HG03097 (cell line): ENCODE results near the gene FSD1.
A peak's percentile ranks its signal among the peaks of the same experiment; 100 is the strongest.
"Not testable (repeated sequence)": the region's sequence is repeated elsewhere in the genome, so short reads cannot be mapped to it uniquely, and the experiment has no call there.

ENCODE experiments used
- ATAC-seq: cut with Tn5 transposase; IDR thresholded peaks from one replicate; pipeline ENCODE4 v1.9.1; 2021; ENCODE audit not compliant: unreplicated experiment, low FRiP score

The FSD1 gene

DNA sequence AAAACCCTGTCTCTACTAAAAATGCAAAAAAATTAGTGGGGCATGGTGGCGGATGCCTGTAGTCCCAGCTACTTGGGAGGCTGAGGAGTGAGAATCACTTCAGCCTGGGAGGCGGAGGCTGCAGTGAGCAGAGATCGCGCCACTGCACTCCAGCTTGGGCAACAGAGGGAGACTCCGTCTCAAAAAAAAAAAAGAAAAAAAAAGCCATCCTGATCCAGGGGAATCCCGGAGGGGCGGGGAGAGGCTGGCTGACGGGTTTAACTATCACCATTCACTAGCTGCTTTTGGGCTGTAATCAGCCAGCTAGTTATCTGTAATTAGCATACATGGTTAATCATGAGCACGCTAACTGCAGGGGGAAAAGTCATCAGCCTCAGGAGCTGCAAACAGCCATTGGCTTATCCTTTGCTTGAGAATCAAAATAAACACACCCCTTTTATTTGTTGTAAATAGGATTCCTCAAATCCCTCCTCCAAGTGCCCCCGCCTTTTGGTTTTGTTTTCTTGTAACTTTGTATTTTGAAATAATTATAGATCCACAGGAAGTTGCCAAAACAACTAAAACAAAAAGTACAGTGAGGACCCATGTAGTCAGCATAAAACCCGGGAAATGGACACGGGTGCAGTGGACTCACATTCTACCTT, 9.6 kb downstream of the FSD1 start:
- ATAC-seq: no peak

DNA sequence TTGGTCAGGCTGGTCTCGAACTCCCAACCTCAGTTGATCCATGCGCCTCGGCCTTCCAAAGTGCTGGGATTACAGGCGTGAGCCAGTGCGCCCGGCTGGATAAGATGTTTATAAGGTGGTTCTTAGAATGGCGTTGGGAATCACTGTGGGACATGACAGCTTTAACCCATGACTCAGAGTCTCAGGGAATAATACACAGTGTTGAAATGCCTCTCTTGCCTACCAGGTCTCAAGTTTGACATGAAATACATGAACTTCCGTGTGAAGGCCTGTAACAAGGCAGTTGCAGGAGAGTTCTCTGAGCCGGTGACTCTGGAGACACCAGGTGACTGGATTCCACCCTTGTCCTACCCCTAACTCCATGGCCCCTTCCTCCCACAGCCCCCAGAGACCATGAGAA, 12.6 kb downstream of the FSD1 start:
- no peak for ATAC-seq

DNA sequence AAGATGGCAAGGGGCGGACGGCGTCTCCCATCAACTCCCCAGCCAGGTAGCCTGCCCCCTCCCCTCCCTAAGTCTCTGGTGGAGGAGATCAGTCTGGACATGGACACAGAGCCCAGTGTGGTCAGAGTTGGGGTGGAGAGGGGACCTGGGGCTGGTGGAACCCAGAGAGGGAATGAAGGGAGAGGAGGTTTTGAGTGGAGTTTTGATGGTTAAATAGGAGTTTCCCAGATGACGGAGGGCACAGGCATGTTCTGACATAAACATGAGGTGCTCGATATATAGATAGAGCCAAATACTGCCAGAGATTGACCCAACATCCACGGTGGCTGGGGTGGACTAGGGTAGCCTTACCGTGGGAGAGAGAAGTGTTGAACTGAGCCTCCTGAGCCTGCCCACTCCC, 14.1 kb downstream of the FSD1 start:
- ATAC-seq: no peak

DNA sequence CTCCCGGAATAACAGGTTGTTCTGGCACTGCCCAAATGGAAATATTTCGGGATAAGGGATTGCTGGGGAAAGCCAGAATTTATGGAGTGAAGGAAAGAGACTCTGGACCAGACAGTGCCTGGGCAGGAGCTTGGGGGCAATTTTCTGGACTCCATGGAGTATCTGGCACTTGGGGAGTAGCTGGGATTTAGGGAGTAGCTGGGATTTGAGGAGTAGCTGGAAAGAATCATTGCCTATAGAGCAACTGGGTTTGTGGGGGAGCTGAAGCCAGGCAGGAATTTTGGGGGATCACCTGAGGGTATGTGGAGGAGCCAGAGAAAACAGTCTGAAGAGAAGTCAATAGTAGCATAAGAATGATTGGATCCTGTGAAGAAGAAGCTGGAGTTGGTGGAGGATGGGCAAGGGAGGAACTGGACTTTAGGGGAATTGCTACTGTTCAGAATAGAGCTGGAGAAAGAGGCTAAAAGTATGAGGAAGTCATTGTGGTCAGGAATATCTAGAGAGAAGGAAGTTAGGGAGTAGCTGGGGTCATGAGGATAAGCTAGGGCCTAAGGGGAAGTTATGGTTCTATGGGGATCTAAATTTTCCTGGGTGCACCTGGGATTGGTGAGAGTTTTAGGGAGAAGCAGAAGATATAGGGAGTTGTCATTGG, 14.8 kb downstream of the FSD1 start:
- ATAC-seq: no peak

DNA sequence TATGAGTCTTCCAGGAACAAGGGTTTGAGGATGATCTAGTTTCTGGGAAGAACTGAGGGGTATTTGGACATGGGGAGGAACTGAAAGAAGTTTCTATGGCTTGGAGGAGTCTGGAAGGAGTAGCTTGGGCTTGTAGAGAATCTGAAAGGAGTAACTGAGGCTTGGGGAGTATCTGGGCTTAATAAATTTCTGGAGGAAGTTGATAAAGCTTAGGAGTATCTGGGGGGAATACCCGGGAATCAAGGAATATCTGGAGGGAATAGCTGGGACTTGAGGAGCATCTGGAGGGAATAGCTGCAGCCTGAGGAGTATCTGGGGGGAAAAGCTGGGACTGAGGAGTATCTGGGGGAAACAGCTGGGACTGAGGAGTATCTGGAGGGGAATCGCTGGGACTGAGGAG, 16.0 kb downstream of the FSD1 start:
- no peak for ATAC-seq

DNA sequence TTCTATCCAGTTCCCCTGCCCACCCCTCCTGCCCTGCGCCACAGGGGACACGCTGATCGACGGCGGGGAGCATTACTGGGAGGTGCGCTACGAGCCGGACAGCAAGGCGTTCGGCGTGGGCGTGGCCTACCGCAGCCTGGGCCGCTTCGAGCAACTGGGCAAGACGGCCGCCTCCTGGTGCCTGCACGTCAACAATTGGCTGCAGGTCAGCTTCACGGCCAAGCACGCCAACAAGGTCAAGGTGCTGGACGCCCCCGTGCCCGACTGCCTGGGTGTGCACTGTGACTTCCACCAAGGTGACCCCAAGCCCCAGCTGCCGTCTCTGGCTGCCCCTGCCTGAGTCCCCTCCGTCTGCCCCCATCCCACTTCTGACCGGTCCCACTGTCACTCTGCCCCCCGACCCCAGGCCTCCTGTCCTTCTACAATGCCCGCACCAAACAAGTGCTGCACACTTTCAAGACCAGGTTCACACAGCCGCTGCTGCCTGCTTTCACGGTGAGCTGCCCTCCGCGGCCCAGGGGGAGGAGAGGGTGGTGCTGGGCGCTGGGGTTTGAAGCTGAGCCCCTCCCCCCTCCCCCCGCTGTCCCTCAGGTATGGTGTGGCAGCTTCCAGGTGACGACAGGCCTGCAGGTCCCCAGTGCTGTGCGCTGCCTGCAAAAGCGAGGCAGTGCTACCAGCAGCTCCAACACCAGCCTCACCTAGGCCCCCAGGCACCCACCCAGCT, 18.7 kb downstream of the FSD1 start:
- ATAC-seq: no peak

DNA sequence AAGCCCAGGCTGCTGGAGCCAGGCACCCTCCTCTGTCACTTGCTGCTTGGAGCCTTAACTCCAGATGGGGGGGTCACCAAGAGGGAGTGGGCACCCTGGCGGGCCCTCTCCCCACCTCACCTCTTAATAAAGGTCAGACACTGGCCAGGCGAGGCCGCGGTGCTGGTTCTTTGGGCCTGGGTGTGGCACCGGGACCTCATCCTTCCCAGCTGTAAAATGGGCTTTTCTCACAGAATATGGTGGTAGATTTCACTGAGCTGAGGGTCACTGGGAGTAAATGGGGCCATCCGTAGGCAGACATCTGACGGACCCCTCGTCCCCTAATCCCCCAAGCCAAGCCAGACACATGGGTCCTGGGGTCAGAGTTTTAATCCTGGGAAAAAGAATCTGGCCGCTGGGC, 19.3 kb downstream of the FSD1 start:
- no peak for ATAC-seq

DNA sequence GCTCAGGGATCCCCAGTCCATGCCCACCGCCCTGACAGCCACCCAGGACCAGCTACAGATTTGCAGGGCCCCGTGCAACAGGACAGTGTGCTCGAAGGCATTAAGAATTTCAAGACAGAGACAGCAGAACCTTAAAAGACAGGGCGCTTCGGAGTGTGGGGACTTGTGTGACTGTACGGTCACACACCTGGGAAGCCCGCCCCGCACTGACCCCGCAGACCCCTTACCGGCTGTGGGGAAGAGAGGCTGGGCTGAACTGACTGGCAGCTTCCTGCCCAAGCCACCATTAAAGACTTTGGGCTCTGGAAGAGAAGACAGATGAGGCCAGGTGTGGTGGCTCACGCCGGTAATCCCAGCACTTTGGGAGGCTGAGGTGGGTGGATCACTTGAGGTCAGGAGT, 19.8 kb downstream of the FSD1 start:
- no peak for ATAC-seq

DNA sequence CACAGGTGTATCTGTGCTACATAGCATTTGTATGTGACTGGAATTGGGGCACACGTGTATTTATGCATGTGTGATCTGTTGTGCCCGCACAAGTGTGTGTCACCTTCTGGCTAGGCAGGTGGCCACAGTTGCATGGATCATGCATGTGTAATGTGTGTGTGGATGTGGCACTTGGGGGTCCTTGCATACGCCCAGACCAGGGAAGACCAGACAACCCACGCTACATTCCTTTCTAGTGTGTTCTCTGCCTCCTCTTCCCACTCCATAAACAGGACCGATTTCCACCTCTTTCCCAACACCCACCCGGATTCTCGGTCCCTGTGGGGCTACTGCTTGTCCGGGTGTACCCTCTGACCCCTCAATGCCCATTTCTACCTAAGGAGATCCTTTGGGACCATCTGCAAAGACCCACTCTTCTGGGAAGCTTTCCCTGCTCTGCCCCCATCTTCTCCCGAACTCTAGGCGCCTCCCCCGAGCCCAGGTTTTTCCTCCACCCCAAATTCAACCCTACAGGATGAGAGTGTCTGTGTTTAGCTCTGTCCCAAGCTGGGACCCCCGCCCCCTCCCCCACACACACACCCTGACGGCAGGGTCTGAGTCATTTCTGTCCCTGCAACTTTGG, 21.9 kb downstream of the FSD1 start:
- ATAC-seq: no peak

DNA sequence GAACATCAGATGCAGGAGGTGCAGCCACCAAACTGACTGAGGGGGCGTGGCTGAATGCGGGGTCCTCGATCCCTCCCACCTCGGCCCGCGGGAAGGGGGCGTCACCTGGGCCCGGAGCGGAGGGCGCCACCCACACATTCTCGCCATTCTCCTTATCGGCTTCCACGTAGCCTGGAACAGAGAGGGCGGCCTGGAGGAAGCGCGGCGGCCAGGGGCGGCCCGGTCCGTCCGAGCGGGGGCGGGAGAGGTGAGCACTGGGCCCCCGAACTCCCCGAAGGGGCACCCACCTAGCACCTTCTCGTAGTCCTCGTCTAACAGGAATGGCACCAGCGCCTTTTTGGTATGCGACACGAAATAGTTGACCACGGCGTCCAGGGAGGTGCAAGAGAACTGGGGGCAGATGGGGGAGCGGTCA, 22.4 kb downstream of the FSD1 start:
- no peak for ATAC-seq

DNA sequence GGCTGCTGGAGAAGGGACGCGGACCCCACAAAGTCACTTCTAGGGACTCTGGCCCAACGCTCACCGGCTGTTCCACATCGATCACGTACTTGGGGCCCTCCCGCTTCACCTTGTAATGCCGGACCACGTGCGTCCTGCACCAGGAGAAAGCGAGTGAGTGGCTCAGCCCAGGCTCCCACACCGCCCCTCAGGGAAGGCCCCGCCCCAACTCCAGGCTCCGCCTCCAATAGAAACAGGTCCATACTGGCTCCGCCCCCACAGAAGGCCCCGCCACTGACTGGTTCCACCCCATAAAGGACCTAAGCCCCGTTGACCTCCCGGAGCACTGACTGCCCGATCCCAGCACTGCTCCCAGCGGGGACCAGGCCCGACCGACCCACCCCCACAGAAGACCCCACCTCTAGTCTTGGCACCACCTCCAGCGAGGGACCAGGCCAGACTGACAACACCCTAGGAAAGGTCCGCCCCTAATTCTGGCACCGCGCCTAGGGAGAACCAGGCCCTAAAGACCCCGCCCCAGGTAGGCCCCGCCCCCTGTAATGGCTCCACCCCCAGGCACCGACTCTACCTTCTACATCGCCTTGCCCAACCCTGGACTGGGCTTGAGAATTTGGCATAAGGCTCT, 23.0 kb downstream of the FSD1 start:
- ATAC-seq: no peak

DNA sequence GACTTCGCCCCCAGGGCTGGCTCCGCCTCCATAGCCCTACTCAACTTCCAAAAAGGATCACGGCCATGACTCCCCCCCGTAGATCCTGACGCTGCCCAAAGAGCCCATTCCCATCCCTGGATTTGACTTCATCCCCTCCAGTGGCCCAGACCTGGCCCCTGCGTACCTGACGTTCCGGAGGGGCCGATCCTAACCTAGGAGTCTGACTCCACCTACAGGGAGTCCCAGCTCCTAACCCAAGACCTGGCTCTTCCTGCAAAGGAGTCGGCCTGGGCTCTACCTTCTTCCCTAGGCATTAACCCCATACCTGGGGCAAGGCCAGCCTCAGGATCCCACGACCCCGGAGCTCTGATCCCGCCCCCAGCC, 23.5 kb downstream of the FSD1 start:
- no peak for ATAC-seq

DNA sequence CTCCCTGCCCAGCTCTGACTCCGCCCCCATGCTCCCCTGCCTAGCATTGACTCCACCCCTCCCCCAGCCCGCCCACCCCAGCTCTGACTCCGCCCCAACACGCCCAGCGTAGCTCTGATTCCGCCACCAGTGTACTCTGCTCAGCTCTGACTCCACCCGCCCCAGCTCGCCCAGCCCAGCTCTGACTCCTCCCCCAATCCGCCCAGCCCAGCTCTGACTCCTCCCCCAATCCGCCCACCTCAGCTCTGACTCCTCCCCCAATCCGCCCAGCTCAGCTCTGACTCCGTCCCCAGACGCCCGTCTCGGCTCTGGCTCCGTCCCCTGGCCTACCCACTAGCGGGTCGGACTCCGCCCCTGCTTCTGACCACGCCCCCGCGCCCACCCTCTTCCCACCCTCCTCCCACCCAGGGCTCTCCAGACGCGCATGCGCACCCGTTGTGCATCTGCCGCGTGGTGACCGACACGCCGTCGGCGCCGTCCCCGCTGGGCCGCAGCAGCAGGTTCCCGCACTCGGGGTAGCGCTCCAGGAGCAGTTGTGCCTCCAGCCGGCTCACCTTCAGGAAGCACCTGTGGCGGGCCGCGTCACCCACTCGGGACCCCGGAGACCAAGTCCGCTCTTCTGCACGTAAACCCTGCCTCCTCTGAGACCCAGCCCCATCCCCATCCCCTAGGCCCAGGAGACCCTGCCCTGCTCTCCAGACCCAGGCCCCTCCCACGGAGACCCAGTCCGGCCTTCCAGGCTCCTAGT, 24.0 kb downstream of the FSD1 start:
- peak; percentile 60 for ATAC-seq

DNA sequence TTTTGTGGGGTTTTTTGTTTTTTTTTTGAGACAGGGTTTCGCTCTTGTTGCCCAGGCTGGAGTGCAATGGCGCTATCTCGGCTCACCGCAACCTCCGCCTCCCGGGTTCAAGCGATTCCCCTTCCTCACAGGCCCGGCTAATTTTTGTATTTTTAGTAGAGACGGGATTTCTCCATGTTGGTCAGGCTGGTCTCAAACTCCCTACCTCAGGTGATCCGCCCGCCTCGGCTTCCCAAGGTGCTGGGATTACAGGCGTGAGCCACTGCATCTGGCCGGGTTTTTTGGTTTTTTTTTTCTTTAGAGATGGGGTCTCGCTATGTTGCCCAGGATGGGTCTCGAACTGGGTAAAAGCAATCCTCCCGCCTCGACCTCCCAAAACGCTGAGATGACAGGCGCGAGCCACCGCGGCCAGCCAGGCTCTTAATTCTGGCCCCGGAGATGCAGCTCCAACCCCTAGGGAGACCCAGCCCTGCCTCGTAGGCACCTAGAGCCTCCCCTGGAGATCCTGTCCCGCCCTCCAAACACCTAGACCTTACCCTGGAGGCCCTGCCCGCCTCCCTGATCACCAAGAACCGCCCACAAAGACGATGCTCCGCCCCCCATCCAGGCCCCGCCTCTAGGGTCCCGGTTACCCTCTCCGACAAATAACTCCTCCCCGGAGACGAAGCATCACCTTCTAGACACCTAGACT, 24.7 kb downstream of the FSD1 start:
- not testable (repeated sequence) for ATAC-seq

DNA sequence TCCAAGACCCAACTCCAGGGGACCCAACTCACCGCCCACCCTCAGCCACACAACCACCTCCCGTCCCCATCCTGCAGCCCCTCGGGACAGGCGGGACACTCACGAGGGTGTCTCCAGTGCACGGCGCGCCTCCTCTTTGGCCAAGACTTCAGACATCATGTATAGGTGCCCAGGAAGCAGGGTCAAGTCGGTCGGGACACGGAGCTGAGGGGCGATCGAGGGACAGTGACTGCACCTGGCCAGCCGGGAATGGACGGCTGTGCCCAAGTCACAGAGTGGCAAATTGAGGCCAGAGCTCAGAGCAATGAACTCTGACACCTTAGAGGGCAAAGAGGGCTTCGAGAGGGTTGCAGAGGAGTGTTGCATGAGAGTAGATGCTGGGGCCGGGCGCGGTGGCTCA, 25.5 kb downstream of the FSD1 start:
- no peak for ATAC-seq

DNA sequence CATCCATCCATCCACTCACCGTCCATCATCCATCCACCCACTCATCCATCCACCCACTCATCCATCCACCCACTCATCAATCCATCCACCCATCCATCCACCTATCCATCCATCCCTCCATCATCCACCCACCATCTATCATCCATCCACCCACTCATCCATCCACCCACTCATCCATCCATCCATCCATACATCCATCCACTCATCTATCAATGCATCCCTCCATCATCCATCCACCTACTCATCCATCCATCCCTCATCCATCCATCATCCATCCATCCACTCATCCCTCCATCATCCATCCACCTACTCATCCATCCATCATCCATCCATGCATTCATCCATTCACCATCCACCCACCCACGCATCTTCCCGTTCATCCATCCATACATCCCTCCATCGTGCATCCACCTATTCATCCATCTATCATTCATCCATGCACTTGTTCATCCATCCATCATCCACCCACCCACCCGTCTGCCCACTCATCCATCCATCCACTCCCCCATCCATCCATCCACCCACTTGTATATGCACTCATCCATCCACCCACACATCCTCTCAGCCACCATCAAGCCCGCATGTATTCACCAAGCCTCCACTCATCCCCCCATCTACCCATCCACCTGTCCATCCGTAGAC, 30.7 kb downstream of the FSD1 start:
- ATAC-seq: no peak

DNA sequence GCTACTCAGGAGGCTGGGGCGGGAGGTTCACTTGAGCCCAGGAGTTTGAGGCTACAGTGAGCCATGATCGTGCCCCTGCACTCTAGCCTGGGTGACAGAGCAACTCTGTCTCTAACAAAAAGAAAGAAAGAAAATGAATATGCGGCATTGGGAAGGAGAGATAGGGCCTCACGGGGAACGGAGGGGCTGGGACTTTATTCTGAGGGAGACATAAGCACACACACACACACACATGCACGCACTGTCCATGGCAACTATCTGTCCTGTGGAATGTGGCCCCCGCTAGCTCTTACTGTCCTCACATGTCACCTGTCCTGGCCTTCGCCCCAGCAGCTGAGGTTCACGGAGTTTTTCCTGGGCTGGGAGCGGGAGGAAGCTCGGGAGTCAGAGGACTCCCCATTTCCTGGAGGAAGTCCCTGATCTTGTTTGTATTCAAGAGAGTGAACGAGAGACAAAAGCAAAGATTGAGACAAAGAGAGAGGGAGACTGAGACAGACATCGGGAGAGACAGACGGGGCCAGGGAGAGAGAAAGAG, 33.6 kb downstream of the FSD1 start:
- ATAC-seq: no peak

DNA sequence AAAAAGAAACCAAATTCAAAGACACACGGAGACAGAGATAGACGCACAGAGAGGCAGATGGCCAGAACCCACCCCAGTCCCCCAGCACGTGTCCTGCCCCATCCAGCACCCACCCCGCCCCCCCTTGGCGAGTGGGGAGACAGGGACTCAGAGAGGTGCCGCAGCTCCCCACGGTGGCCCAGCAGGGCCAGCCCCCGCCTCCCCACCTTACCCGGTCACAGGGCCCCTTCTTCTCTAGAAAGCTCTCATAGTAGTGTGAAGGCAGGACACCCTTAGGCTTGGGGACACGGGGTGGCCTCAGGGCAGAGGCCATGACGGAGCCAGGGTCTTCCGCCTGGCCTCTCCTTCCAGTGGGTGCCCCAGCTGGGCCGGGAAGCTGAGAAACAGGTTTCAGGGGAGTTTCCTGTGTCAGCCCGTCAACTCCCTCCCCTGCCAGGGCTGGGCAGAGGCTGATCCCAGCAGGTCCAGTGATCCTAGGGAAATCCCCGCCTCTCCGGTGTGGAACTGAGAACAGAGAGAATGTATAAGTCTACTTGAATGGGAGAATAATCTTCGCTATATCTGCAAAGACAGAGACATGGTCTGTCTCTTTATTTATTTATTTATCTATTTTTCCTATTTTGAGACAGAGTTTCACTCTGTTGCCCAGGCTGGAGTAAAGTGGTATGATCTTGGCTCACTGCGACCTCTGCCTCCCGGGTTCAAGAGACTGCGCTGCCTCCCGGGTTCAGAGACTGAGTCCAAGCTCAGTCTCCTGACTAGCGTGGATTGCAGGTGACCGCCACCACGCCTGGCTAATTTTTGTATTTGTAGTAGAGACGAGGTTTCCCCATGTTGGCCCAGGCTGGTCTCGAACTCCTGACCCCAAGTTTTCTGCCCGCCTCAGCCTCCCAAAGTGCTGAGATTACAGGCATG, 34.3 kb downstream of the FSD1 start, which contains the start of gene STAP2:
STAP2 (minus strand) TSS at position 387 of the 915 bp plus-strand sequence; CDS start at position 313, 74 bp downstream.
- ATAC-seq: no peak
